LNCaP clone FGC (cell line): ENCODE results near the gene GALNT18.

Source experiments
- DNase-seq: peaks from one replicate; pipeline ENCODE4 v3.0.0-alpha.2; 2011; ENCODE audit warnings: low read depth
- H3K4me3 ChIP-seq: 2 replicates; pipeline ENCODE4 v1.5.1; 2011; ENCODE audit warnings: mild to moderate bottlenecking, low read depth, low read length, control low read depth
- TF ChIP-seq, protein P1 (sequence below): IDR thresholded peaks from 2 replicates; pipeline ENCODE4 v1.5.1; 2012; ENCODE audit warnings: mild to moderate bottlenecking; ENCODE audit not compliant: control insufficient read depth, insufficient read depth; ENCODE audit errors: extremely low read depth

GALNT18 gene

DNA sequence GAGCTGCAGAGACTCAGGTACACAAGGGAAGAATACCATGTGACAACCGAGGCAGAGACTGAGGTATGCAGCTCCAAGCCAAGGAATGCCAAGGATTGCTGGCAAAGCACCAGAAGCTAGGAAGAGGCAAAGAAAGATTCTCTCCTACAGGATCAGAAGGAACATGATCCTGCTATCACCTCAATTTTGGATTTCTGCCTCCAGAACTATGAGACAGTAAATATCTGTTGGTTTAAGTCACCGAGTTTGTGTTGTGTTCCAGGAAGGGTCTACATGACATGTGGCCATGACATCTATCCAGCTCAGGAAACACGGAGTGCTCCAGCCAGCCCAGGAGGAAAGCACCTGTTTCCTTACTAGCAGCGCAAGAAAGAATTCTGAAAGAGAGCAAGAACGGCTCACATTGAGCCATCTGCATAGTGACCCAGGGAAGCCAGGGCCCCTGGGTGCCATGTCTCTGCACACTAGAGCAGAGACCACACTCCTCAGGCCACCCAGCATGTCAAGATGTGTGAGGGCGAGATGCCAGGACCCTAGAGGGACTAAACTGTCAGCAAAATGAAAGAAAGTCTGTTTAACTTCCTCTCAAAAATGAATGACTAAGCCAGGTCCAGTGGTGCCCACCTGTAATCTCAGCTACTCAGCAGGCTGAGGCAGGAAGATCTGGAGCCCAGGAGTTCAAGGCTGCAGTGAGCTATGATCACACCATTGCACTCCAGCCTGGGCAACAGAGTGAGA, 35.6 kb upstream of the GALNT18 start:
- no peak for DNase-seq
- H3K4me3 ChIP-seq: no peak overlapping the region
- TF ChIP-seq, protein P1, sequence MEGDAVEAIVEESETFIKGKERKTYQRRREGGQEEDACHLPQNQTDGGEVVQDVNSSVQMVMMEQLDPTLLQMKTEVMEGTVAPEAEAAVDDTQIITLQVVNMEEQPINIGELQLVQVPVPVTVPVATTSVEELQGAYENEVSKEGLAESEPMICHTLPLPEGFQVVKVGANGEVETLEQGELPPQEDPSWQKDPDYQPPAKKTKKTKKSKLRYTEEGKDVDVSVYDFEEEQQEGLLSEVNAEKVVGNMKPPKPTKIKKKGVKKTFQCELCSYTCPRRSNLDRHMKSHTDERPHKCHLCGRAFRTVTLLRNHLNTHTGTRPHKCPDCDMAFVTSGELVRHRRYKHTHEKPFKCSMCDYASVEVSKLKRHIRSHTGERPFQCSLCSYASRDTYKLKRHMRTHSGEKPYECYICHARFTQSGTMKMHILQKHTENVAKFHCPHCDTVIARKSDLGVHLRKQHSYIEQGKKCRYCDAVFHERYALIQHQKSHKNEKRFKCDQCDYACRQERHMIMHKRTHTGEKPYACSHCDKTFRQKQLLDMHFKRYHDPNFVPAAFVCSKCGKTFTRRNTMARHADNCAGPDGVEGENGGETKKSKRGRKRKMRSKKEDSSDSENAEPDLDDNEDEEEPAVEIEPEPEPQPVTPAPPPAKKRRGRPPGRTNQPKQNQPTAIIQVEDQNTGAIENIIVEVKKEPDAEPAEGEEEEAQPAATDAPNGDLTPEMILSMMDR: no peak

DNA sequence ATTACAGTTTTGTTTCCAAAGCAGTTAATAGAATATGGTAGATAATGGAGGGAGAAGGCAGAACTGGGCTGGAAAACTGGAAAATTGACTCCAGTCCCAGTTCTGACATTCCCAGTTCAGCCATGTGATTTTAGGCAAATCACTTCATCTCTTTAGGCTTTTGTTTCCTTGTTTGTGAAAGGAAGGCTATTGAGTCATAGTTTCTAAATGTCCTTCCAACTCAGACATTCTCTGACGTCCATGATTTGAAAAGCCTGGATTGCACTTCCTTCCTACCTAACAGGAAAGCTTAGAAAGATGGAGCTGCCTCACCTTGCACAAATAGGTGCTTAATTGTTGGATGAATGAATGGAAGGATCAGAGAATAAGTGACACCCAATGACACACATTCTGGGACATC, 19.8 kb upstream of the GALNT18 start:
- DNase-seq: no peak
- TF ChIP-seq, protein P1: no peak
- H3K4me3 ChIP-seq: no peak overlapping the region

DNA sequence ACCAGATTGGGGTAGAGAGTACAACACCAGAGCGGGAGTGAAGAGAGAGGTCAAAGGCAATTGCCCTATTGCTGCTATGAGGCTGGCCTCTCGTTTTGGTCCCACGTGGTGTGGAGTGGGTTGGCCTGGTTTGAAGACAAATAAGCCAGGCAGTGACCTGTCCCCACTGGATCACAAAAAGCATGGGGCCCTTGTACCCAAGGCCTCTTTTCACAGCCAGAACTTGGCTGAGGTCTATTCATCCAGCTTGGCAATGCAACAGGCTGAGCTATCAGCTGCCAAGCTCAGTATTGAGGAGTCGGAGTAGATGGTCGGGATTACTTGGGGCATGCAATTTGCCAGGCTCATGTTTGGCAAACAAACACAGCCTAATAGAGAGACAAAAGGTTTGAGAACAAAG, 19.2 kb upstream of the GALNT18 start:
- no peak for DNase-seq
- H3K4me3 ChIP-seq: no peak overlapping the region
- TF ChIP-seq, protein P1: no peak

DNA sequence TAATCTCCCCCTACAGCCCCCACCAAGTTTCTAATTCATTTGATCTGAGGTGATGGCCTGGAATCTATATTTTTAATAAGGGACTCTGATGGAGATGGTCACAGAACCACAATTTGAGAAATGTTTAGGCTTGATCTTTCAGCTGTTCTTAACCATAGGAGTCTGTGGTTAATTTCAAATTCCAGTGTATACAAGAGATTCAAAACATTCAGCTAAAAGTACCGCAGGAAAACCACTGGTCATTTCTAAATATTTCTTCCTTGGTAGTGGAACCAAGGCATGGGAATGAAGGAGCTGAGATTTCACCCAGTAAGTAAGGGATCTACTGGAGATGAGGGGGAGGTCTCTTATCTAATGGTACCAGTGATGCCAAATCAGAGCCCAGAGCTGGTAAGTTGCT, 18.3 kb upstream of the GALNT18 start:
- DNase-seq: no peak
- TF ChIP-seq, protein P1: no peak
- no peak overlapping the region for H3K4me3 ChIP-seq

DNA sequence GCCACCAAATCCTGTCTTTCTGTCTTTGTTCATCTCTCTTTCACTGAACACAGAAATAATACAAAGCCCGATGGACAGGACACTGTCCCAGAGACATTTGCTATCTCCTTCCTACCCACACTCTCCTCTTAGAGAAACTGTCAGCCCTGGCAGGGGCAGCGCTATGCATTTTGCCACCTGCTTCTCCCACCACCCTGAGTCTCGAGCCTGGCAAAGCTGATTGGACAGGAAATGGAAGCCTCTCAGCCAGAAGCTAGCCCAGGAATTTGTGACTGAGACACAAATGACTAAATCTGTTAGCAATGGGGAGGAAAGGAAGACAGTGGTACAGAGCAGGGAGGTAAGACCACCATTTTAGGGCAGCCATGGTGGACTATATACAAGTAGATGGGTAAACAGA, 14.9 kb upstream of the GALNT18 start:
- TF ChIP-seq, protein P1: no peak
- no peak for DNase-seq
- no peak overlapping the region for H3K4me3 ChIP-seq

DNA sequence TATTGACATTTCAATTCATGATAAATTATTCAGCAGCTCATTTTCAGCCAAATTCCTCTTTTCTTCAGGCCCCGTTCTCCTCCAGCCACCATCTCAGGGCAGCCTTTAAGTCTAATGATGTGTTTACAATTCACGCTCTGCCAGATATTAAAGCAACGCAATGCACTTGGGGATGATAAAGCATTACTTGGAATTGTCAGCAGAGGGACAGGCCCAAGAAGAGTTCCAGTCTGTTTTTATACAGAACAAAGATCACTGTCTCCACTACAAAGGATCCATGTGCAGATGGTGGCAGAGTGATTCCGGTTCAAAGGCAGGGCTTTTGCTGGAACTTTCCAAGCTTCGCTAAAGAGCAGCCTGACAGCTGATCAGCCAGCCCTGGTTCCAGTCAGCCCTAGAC, 13.6 kb upstream of the GALNT18 start:
- TF ChIP-seq, protein P1: no peak
- DNase-seq: no peak
- H3K4me3 ChIP-seq: no peak overlapping the region

DNA sequence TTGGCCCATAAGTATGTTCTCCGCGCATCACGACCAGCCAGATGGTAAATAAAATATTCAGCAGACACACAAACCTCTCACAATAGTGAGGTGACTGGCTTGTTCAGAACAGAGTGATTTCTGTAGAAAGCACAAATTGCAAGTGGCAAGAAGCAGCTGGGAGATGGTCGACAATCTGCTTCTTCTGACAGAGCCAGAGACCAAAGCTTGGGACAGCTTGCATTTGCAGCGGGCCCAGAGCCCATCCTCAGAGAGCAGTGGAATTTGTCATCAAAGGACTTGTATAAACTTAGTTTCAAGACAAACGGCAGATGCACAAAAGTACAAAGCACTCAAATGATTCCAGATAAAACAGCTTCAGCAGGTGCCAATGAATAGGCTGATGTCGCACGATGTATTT, 7.6 kb upstream of the GALNT18 start:
- H3K4me3 ChIP-seq: no peak overlapping the region
- TF ChIP-seq, protein P1: no peak
- DNase-seq: no peak
